ENCODE measurements around the gene DCAF16.

The DCAF16 gene

GRCh38 chr4:17781300-17782287, 29.0 kb downstream of the DCAF16 start, which contains the start of gene FAM184B:
Gene FAM184B, minus strand, starts transcription at chr4:17781621. Its CDS starts 322 bp downstream, at chr4:17781299.
- no peak for DNase-seq

- no peak for DNase-seq
Observed at GRCh38 chr4:17780501-17781299, 29.9 kb downstream of the DCAF16 start.

GRCh38 chr4:17778431-17778830, 32.1 kb downstream of the DCAF16 start:
- DNase-seq: no peak

GRCh38 chr4:17773135-17773698, 37.3 kb downstream of the DCAF16 start:
- DNase-seq: no peak

- DNase-seq: no peak
Observed at GRCh38 chr4:17771284-17771908, 39.2 kb downstream of the DCAF16 start.

GRCh38 chr4:17770845-17771244, 39.7 kb downstream of the DCAF16 start:
- DNase-seq: no peak

GRCh38 chr4:17769406-17770174, 41.0 kb downstream of the DCAF16 start:
- DNase-seq: no peak

GRCh38 chr4:17766826-17767458, 43.6 kb downstream of the DCAF16 start:
- DNase-seq: no peak

GRCh38 chr4:17765514-17766286, 44.9 kb downstream of the DCAF16 start:
- no peak for DNase-seq

- no peak for DNase-seq
Observed at GRCh38 chr4:17763931-17764330, 46.6 kb downstream of the DCAF16 start.

- no peak for DNase-seq
Observed at GRCh38 chr4:17763416-17763815, 47.1 kb downstream of the DCAF16 start.

GRCh38 chr4:17762726-17763125, 47.8 kb downstream of the DCAF16 start:
- DNase-seq: no peak

GRCh38 chr4:17761062-17761461, 49.5 kb downstream of the DCAF16 start:
- DNase-seq: no peak

- no peak for DNase-seq
Observed at GRCh38 chr4:17760626-17761025, 49.9 kb downstream of the DCAF16 start.

GRCh38 chr4:17758485-17758884, 52.1 kb downstream of the DCAF16 start:
- DNase-seq: no peak

- no peak for DNase-seq
Observed at GRCh38 chr4:17757621-17758020, 52.9 kb downstream of the DCAF16 start.

GRCh38 chr4:17753646-17754045, 56.9 kb downstream of the DCAF16 start:
- no peak for DNase-seq

Data from activated effector memory CD4-positive, alpha-beta T cell treated with anti-CD3 and anti-CD28 coated beads, Interleukin-2, amount 50 U/mL, for 16 hours (primary cell).